ENCODE results near the gene YWHAH.

Gene YWHAH

DNA sequence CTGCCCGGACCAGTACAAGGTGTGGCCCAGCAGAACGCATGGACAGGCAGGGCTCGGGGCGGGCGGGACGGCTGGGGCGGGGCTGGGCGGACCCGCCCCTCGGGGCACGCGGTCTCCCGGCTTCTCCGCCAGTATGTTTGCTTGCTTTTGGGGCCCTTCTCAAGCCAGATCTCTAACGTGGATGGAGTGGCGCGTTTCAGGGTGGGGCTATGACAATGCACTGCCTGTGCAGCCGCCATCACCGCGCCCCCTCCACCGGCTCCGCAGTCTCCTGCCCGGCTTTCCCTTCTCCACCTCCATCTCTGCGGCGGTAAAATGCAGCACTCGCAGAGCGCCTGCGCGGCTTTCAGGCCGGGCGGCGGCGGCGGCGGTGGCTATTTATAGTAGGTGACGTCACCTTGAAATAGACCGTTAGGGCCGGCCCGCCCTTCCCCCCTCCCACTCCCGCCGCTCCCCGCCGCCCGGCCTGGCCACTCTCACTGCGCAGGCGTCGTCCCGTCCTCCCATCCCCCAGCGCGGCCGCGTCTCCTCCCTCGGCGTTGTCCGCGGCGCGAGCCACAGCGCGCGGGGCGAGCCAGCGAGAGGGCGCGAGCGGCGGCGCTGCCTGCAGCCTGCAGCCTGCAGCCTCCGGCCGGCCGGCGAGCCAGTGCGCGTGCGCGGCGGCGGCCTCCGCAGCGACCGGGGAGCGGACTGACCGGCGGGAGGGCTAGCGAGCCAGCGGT, at the start of gene YWHAH:
YWHAH (plus strand) TSS at position 558 of the 722 bp plus-strand sequence. CDS start 199 bp downstream, outside the sequence.
- in situ Hi-C loops (cut with HindIII; ENCODE audit: low pct_ligation_motif_present, low pct_unique_long_range_greater_than_20kb, low sequenced_read_pairs) = no loop called here

DNA sequence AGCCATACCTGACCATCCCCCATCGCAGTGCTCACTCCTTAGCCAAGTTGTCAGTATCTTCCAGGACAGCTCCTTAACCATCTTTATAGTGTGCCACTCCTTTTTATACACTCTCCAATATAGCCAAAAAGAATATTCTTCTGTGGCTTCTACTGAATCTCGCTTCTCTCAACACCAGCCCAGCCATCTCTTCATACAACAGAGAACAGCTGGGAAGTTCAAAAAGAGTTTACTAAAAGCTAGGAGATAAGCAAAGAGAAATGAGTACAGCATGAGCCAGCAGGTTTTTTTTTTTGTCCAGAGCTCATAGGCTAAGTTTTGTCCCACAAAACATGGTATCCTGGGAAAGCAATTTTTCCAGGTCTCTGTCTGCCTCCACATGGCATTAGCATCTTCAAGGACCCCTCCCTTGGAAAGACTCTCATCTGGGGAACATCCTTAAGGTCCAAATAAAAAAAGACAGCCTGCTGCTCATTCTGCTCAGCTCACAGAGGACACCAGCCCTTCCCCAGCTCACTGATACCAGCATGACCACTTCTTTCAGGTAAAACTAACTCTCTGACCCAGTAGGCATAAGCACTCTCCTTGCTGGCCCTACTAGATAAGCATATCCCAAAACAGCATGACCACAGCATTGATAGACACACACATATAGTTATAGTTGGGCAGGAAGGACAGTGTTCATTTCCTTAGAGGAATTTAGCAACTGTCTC, 48.8 kb upstream of the YWHAH start:
- DNase-seq = no peak
- in situ Hi-C loops (cut with HindIII; ENCODE audit: low pct_ligation_motif_present, low pct_unique_long_range_greater_than_20kb, low sequenced_read_pairs) = no loop called here

More for the DNA sequence above, at the start of gene YWHAH:
- DNase-seq = peak; percentile 88

DNA sequence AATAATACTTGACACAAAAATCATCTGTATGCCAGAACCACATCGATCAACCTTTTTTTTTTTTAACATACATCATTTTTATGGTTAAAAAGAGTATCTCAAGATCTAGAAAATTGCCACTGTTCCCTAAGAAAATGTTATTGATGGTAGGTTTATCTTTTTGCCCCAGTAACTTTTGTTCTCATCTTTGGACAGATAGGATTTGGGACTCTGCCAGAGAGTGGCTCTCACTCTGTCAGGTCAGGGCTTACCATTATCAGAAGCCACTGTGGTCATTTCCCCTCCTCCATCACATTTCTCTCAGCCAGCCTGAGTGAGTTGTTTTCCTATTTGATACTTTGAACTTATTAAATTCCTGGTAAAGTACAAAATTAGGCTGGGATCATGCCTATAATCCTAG, 47.9 kb upstream of the YWHAH start:
- in situ Hi-C loops (cut with HindIII; ENCODE audit: low pct_ligation_motif_present, low pct_unique_long_range_greater_than_20kb, low sequenced_read_pairs) = no loop called here
- DNase-seq = no peak

DNA sequence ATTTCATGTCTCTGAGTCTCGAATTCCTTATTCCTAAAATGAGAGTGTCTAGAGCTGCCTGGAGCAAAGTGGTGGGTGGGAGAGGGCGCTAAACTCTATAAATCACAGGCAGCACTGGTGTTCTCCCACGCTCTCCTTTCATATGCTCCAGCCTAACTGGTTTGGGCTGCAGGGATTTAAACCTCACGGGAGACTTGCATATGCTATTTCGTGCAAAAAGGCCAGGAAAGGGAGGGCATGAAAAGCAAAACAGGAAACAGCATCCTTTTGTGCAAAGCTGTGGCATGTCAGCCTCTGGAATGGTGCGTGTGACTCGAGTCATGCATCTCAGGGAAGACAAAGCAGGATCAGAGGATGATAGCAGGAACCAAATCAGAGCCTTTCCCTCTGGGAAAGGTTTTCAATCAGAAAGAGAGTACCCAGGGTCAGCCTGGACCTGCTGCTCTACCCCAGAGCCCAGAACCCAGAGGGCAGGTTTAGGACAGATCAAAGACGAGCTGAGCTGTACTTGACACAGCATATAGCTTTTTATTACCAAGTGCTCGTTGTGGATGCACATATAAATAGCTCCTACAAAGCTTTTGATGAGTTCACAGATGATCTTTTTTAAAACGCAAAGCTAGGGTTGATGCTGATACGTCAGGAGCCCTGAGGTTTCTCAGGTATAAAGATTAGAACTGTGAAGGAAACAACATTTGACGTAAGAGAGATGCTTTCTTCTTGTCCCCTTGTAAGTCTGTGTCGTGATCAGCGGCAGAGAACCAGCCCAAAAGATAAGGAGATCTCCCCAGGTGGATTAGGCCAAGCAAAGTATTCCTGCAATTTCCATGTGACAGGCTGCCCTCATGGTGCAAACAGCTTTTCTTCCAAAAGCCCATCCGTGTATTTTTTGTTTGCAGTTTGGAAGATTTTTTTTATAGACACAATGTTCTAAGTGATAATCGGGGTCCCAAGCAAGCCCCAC, 46.2 kb upstream of the YWHAH start:
- DNase-seq = no peak
- in situ Hi-C loops (cut with HindIII; ENCODE audit: low pct_ligation_motif_present, low pct_unique_long_range_greater_than_20kb, low sequenced_read_pairs) = no loop called here

DNA sequence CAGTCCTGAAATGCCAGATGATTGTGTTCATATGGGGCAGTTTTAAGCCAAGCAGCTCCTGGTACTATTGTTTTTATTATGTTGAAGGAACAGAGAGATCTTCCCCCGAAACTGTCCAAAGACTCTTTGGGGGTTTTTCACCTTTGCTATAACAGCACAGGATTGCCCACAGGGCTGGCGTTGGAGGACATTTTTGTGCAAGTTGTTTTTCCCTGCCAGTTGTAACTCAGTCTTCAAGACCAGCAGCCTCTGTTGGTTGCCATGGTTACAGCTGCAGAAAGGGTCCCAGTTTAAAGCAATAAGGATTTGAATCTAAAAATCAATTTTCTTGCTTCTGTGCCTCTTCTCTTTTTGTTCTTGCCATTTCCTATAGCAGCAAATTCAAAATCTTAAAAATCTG, 45.4 kb upstream of the YWHAH start:
- in situ Hi-C loops (cut with HindIII; ENCODE audit: low pct_ligation_motif_present, low pct_unique_long_range_greater_than_20kb, low sequenced_read_pairs) = no loop called here
- DNase-seq = no peak

DNA sequence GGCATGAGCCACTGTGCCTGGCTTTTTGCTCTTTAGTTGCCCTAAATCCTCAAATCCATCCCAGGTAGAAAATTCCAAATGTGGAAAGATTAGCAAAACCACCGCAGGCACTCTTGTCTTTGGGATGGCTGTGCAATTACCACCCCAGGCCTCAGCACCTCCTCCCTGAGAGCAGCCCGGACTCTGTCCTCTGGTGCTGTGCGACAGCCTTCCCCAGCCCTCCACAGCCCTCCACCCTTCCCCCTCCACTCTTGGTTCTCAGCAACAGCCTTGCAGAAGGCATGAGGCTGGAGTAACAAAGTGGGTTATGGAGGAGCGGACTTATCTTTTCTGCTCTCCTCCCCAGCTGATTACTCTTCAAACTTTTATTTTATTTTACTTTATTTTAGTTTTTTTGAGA, 44.7 kb upstream of the YWHAH start:
- in situ Hi-C loops (cut with HindIII; ENCODE audit: low pct_ligation_motif_present, low pct_unique_long_range_greater_than_20kb, low sequenced_read_pairs) = no loop called here
- DNase-seq = no peak

DNA sequence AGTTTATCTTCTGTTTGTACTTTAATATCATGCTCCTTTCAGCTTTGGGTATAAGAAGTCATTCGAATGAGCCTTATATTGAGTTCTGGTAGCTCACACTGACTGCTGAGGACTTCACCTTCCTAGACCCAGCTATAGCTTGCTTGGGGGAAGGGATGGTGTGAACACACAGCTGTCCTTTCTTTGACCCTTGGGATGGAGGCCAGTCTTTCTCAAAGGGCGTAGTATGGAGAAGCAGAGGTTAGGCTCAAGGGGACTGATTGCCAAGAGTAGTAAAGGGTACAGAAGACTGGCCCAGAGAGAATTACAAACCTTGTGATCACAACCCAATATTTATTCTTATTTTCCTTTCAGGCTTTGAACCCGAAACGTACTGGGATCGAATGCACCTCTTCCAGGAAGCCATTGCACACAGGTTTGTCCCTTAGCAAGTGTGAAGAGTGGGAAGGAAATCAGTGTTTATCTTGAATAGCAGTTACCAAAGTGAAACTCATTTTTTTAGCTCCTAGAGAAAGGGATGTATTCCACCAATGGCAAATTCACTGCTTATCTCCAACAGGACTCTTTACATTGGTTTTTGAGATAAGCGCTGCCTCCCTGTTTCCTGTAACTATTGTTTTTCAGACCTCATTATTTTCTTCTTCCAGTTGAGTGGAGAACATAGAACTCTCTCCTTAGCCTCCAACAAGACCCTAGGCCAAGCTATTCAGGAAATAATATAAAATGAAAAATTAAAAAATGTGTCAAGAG, 42.8 kb upstream of the YWHAH start:
- no peak for DNase-seq
- in situ Hi-C loops (cut with HindIII; ENCODE audit: low pct_ligation_motif_present, low pct_unique_long_range_greater_than_20kb, low sequenced_read_pairs) = no loop called here

DNA sequence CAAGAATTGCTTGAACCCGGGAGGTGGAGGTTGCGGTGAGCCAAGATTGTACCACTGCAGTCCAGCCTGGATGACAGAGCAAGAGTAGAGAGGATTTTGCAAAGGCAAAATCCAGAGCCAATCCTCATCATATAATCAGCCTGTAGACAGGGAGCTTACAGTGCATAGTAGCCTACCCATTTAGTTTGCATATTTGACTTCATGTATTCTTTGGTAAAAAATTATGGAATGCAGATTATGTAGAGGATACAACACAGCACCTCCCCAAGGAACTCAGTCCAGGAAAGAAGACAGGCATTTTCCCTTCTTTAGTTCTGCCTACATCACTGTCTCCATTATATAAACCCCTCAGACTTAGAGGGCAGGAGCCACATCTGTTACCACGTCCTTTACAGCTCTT, 39.7 kb upstream of the YWHAH start:
- DNase-seq = no peak

DNA sequence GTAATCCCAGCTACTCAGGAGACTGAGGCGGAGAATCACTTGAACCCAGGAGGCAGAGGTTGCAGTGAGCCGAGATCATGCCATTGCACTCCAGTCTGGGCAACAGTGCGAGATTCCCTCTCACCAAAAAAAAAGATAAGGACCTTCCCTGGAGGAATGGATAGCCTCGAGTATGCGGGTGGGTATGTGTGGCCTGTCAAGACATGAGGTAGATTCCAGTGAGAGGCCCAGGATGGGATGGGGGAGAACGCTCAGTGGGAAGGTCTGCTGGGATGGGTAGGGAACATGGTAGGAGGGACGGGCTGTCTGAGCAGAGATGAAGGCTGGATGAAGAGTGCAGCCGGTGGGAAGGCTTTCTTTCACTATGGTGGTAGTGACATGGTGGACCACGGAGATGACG, 39.0 kb upstream of the YWHAH start:
- in situ Hi-C loops (cut with HindIII; ENCODE audit: low pct_ligation_motif_present, low pct_unique_long_range_greater_than_20kb, low sequenced_read_pairs) = no loop called here
- DNase-seq = no peak

More for the DNA sequence above, 39.7 kb upstream of the YWHAH start:
- in situ Hi-C loops (cut with HindIII; ENCODE audit: low pct_ligation_motif_present, low pct_unique_long_range_greater_than_20kb, low sequenced_read_pairs) = no loop called here

DNA sequence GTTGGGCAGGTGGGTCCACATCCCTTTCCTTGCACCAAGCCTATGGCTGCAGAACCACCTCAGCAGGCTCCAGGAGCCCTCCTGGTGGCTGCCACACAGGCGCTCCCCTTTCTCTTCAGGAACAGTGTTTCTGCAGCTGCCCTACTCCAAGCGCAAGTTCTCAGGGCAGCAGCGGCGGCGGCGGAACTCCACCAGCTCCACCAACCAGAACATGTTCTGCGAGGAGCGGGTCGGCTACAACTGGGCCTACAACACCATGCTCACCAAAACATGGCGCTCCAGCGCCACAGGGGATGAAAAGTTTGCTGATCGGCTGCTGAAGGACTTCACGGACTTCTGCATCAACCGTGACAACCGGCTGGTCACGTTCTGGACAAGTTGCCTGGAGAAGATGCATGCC, 38.2 kb upstream of the YWHAH start:
- DNase-seq = no peak
- in situ Hi-C loops (cut with HindIII; ENCODE audit: low pct_ligation_motif_present, low pct_unique_long_range_greater_than_20kb, low sequenced_read_pairs) = no loop called here

DNA sequence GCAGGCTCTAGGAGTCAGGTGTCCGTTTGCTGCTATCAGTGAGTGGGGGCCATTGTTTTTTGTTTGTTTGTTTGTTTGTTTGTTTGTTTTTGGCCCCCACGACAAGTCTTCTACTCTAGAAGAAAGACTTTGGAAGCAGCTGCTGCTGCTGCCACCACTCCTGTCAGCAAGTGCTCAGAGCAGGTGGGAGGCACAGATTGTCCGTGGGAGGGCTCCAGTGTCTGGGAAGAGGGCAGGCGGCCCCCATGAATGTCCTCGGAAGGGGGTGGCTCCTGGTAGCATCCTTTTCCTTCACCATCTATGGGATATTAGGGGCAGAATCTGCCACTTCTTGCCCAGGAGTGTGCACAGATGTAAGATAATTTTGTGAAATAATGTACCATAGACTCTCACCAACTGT, 37.8 kb upstream of the YWHAH start:
- DNase-seq = no peak
- in situ Hi-C loops (cut with HindIII; ENCODE audit: low pct_ligation_motif_present, low pct_unique_long_range_greater_than_20kb, low sequenced_read_pairs) = no loop called here

DNA sequence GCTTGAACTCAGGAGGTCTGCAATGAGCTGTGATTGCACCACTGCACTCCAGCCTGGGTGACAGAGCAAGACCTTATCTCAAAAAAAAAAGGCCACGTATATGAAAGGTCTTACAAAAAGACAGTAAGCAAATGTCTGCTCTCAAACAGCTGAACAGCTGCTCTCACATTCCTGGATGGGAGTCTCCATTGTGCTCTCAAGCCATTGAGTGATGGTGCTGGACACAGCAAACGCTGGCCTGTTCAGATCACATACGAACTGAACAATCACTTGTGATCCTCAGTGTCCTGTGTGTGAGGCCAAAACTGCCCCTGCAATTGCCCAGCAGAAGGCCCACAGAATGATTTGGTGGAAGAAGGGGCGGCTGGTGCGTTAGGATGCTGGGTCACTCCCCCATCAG, 34.4 kb upstream of the YWHAH start:
- no peak for DNase-seq
- in situ Hi-C loops (cut with HindIII; ENCODE audit: low pct_ligation_motif_present, low pct_unique_long_range_greater_than_20kb, low sequenced_read_pairs) = no loop called here

DNA sequence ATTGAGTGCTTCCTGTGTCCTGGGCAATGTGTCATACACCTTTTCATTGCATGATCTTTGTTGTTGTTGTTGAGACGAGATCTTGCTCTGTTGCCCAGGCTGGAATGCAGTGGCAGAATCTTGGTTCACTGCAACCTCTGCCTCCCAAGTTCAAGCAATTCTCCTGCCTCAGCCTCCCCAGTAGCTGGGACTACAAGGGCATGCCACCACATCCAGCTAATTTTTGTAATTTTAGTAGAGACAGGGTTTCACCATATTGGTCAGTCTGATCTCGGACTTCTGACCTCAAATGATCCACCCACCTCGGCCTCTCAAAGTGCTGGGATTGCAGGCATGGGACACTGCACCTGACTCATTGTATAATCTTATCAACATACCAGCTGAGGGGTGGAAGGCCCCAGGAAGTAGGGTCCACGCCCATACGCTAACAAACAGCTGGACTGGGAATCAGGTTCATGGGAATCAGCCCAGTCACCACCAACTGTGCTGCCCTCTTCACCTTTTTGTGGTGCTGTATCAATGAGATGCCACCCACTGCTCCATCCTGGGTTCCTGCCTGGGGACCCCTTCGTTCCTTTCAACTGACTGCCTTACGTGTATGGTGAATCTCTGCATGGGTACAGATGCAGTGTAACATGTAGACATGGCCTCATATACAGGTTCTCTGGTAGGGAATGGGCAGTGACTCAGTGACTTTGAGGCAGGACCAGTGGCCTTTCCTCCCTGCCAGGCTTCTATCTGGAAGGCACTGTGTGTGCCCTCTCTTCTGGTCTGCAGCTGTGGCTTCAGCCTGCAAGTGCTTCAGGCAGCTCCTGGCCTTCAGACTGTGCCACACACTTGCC, 32.5 kb upstream of the YWHAH start:
- no peak for DNase-seq
- in situ Hi-C loops (cut with HindIII; ENCODE audit: low pct_ligation_motif_present, low pct_unique_long_range_greater_than_20kb, low sequenced_read_pairs) = no loop called here

DNA sequence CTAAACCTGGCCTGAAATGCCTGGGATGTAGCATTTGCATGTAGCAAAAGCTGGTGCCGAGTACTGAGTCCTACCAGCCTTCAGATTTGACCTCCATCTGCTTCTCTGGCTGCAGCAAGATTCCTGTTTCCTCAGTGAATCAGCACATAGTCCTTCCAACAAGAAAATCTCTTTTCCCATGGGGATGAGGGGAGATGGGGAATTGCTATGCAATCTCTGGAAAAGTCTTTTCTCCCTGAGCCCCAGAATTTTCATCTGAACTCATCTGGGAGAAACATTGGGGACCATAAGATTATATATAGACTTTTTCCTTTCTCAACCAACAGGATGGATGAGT, 32.0 kb upstream of the YWHAH start:
- in situ Hi-C loops (cut with HindIII; ENCODE audit: low pct_ligation_motif_present, low pct_unique_long_range_greater_than_20kb, low sequenced_read_pairs) = no loop called here
- no peak for DNase-seq

DNA sequence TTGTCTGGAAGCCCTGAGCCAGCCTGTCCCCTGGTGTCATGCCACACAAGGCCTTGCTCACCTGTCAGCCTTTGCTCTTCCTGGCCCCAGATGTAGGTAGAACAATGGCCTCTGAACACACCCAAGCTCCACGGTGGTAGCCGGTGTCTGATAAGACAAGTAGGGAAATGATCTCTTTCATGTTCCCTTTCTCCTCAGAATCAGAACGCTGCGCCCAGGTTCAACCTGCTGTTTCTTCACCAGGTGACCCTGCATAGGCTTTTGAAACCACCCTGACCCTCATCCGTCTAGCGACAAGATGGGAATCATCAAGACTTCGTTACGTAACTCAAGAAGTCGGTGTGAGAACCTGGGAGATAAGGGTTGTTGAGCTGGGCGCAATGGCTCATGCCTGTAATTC, 28.7 kb upstream of the YWHAH start:
- in situ Hi-C loops (cut with HindIII; ENCODE audit: low pct_ligation_motif_present, low pct_unique_long_range_greater_than_20kb, low sequenced_read_pairs) = no loop called here
- DNase-seq = no peak

DNA sequence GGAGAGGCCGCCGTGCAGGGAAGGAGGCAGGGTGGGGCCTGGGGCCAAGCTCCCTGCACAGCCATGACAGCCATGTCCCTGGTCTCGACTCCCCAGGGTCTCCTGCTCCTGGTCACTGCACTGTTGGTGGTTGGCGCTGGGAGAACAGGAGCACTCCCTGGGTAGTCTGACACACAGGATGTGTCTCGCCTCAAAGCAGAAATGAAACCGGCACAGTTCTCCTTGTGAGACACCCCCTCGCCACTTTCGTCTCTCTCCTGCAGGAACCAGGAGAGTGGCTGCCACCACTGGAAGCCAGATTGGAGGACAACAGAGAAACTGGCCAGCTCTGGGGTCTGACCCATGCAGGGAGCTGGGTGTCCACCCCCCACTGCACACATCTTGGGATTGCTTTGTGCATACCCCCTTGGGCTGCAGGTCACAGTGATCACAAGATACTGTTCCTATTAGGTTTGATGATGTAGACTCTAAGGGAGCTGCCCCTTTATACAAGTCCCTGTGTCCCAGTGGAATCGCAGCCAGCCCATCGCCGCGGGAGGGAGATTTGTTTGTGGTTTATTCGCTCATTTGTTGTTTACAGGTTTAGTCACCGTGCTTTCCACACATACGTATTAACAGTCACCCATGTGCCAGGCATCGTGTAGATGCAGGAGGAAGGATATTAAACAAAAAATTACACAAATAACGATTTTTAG, 27.0 kb upstream of the YWHAH start:
- DNase-seq = no peak
- in situ Hi-C loops (cut with HindIII; ENCODE audit: low pct_ligation_motif_present, low pct_unique_long_range_greater_than_20kb, low sequenced_read_pairs) = no loop called here

DNA sequence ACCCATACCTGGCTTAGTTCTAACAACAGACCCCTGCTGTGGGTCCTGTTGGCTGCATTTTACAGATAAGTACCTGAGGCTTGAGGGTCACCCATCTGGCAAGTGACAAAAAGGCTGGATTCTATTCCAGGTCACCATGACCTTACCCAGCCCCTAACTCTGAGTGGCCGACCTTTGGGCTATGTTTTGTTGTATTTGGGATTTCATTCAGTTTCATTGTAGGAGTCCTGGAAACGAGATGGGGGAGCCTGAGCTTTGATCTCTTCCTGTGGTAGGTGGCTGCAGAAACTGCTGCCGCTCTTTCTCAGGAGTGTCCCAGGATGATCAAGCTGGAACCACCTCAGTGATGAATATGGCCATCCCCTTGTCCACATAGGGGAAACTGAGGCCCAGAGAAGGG, 24.6 kb upstream of the YWHAH start:
- in situ Hi-C loops (cut with HindIII; ENCODE audit: low pct_ligation_motif_present, low pct_unique_long_range_greater_than_20kb, low sequenced_read_pairs) = no loop called here
- DNase-seq = no peak

Data from ACHN (cell line).